GM06990 (cell line): Measurements from ENCODE around the gene PTPN7.

Source experiments
- DNase-seq: peaks from one replicate; pipeline ENCODE4 v3.0.0-alpha.2; 2011; ENCODE audit not compliant: insufficient read length; ENCODE audit errors: extremely low read depth
- H3K27me3 ChIP-seq: replicated peaks from 2 replicates; pipeline ENCODE4 v1.6.0; 2011; ENCODE audit warnings: low read length; ENCODE audit not compliant: control insufficient read depth, insufficient read depth
- H3K36me3 ChIP-seq: 2 replicates; pipeline ENCODE4 v1.5.1; 2011; ENCODE audit warnings: low read length; ENCODE audit not compliant: control insufficient read depth, insufficient read depth
- H3K4me3 ChIP-seq: replicated peaks from 2 replicates; pipeline ENCODE4 v1.5.1; 2011; ENCODE audit warnings: low read depth, mild to moderate bottlenecking, control low read depth, low read length
- TF ChIP-seq, protein P1 (sequence below): IDR thresholded peaks from 2 replicates; pipeline ENCODE4 v1.5.1; 2011; ENCODE audit warnings: low read length, control low read depth, mild to moderate bottlenecking, inconsistent platforms; ENCODE audit not compliant: insufficient read depth, poor library complexity, severe bottlenecking

PTPN7 gene

GRCh38 chr1:202160377-202160940 is at the start of gene PTPN7:
Gene PTPN7, minus strand, starts transcription at chr1:202160602. Its CDS starts 1,200 bp downstream, at chr1:202159402.
- peak; percentile 81 for DNase-seq
- H3K4me3 ChIP-seq = peak within 1 kb of the TSS; percentile 69

DNA sequence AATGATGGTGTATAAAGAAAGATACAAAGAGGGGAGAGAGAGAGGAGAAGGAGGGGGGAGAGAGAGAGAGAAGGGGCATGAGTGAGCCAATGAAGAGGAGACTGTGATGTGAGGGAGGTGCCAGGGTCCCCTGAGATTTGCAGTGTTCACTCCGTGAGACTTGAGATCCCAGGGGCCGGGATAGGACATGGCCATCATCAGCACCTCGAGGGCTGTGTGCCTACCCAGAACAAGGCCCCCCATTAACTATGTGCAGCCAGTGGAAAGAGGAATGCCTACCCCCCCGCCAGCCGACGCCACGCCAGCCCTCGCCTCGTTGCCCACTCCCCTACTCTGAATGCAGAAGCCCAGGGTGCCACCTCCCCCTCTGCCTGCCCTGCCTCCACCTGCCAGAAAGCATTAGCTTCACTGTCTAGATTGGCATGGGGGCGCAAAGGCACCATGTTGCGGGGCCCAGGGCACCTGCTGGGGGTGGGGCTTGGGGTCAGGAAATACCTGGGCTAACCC is 48.0 kb upstream of the PTPN7 start:
- no peaks in the 10 kb centered on the region; the same call in none of the 2 replicates for H3K27me3 ChIP-seq
- DNase-seq = no peak
- TF ChIP-seq, protein P1, sequence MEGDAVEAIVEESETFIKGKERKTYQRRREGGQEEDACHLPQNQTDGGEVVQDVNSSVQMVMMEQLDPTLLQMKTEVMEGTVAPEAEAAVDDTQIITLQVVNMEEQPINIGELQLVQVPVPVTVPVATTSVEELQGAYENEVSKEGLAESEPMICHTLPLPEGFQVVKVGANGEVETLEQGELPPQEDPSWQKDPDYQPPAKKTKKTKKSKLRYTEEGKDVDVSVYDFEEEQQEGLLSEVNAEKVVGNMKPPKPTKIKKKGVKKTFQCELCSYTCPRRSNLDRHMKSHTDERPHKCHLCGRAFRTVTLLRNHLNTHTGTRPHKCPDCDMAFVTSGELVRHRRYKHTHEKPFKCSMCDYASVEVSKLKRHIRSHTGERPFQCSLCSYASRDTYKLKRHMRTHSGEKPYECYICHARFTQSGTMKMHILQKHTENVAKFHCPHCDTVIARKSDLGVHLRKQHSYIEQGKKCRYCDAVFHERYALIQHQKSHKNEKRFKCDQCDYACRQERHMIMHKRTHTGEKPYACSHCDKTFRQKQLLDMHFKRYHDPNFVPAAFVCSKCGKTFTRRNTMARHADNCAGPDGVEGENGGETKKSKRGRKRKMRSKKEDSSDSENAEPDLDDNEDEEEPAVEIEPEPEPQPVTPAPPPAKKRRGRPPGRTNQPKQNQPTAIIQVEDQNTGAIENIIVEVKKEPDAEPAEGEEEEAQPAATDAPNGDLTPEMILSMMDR = no peak
- no peaks in the 10 kb centered on the region for H3K36me3 ChIP-seq
- no peak overlapping the region for H3K4me3 ChIP-seq

More at GRCh38 chr1:202160377-202160940, at the start of gene PTPN7:
- TF ChIP-seq, protein P1 = peak; percentile 73
- Histone ChIP-seq H3K27me3 (no peaks in the 10 kb centered on the region), H3K36me3 (peaks cover 11% of the 10 kb centered on the region)

DNA sequence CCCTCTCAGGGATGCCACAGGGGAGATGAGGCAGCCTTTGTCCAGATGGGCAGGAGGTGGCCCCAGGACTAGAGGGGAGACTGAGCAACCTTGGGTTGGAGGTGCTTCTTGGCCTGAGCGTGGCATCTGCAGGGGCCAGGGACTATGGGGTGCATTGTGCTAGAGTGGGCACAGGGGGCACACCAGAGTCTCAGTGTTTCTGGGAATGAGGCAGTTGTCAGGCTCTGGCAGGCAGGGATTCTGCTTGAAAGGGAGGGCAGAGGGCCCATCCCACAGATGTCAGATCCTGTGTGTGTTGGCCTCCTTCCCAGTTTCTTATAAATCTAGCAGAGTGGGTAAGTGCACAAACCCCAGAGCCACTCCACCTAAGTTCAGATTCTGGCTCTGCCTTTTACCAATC is 46.9 kb upstream of the PTPN7 start:
- Histone ChIP-seq H3K27me3 (no peaks in the 10 kb centered on the region; the same call in none of the 2 replicates), H3K36me3 (no peaks in the 10 kb centered on the region), H3K4me3 (no peak overlapping the region)
- TF ChIP-seq, protein P1 = no peak
- no peak for DNase-seq

DNA sequence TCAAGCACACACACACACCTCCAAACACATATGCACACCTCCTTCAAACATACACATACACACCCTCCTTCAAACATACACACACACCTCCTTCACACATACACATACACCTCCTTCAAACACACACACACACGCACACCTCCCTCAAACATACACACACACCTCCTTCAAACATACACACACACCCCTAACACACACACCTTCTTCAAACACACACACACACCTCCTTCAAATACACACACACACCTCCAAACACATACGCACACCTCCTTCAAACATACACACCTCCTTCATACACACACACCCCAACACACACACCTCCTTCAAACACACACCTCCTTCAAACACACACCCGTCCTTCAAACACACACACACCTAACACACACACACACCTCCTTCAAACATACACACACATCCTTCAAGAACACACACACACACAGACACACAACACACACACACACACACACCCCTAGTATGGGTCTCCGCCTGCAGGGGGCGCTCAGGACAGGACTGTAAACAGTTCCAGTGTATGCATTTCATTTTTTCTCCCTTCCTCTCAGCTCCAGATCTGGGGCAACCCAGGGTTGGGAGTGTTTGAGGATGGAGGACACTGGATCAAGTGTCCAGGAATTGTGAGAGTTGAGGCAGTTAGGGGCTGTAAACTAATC is 45.3 kb upstream of the PTPN7 start:
- Histone ChIP-seq H3K36me3 (no peaks in the 10 kb centered on the region), H3K4me3 (no peak overlapping the region), H3K27me3 (no peaks in the 10 kb centered on the region; the same call in 1 of the 2 replicates)
- no peak for DNase-seq
- TF ChIP-seq, protein P1 = no peak

GRCh38 chr1:202204065-202204464 is 43.7 kb upstream of the PTPN7 start:
- no peak for DNase-seq
- no peak overlapping the region for H3K4me3 ChIP-seq
- TF ChIP-seq, protein P1 = no peak
- H3K27me3 ChIP-seq = no peaks in the 10 kb centered on the region
- H3K36me3 ChIP-seq = no peaks in the 10 kb centered on the region
